ENCODE data around the gene FAN1. TPM values are rescaled to one million over a fixed set of nuclear protein-coding genes. Genes with fewer than 3 reads are reported as not detected.

The FAN1 gene
- total and polyA plus RNA-seq, 2 donors (not counting 1 experiment from before 2014, with no cell fraction given): 10.6 to 21.3 TPM

GRCh38 chr15:30956216-30957124, 52.8 kb downstream of the FAN1 start:
- 92% methylated on average over 4 of the region's 6 CpGs for WGBS (ENCODE audit: insufficient coverage)
- H3K27ac Mint-ChIP-seq: no peak overlapping the region
- POLR2A ChIA-PET: no interaction called here

More at GRCh38 chr15:30956216-30957124, 52.8 kb downstream of the FAN1 start:
- intact Hi-C loops (cut with micrococcal nuclease): no loop called here
- H3K27me3 ChIP-seq (replicated peaks in 1 of 4; ENCODE audit: control extremely low read depth in 1 of 4, control insufficient read depth in 3 of 4, insufficient read depth in 4 of 4, low read length in 3 of 4): no peaks in the 10 kb centered on the region
- no peaks in the 10 kb centered on the region for H3K4me1 ChIP-seq (ENCODE audit: control insufficient read depth in 2 of 2, insufficient read depth in 2 of 2, low read length in 2 of 2)
- no peak for ATAC-seq (ENCODE audit: low read depth)
- no peak overlapping the region for H2AFZ ChIP-seq (ENCODE audit: insufficient read depth, low read depth, low read length, poor library complexity, severe bottlenecking)
- H3K4me2 ChIP-seq (replicated peaks; ENCODE audit: low read depth, low read length, poor library complexity, severe bottlenecking): no peak overlapping the region
- H3K79me2 ChIP-seq (ENCODE audit: control insufficient read depth, insufficient read depth, low read length): peaks cover 5% of the 10 kb centered on the region
- H3K36me3 ChIP-seq (replicated peaks in 1 of 2; ENCODE audit: control extremely low read depth in 1 of 2, control insufficient read depth in 1 of 2, extremely low read depth in 1 of 2, insufficient read depth in 2 of 2, low read length in 1 of 2): peaks cover 23 to 90% of the 10 kb centered on the region in 2 experiments
- CTCF ChIA-PET: interaction anchor here (0.7 to 0.8 kb wide), 2 partner anchors 172 to 173 kb away, joined by 3 to 4 read pairs; no protein-coding TSS in a partner anchor
- no peak overlapping the region for H3K4me3 ChIP-seq (ENCODE audit: control extremely low read depth in 1 of 5, extremely low read depth in 1 of 5, insufficient read depth in 1 of 5, low read depth in 2 of 5, low read length in 4 of 5)
- no peak for DNase-seq
- no peak overlapping the region for H3K4me3 Mint-ChIP-seq
- TF ChIP-seq EZH2 (IDR thresholded peaks at IDR 0.05; ENCODE audit: borderline replicate concordance, insufficient read depth, low read depth, low read length, poor library complexity, severe bottlenecking) (no peak), CTCF (IDR thresholded peaks at IDR 0.05) (no peak)
- H3K4me1 Mint-ChIP-seq: peaks cover 5% of the 10 kb centered on the region
- no peak overlapping the region for H3K9ac ChIP-seq (ENCODE audit: low read length)
- H3K9me3 Mint-ChIP-seq (ENCODE audit: insufficient read depth): no peaks in the 10 kb centered on the region
- H3K27me3 Mint-ChIP-seq: no peaks in the 10 kb centered on the region
- H3K27ac ChIP-seq (ENCODE audit: low read length in 2 of 2): no peak overlapping the region
- peaks cover 59% of the 10 kb centered on the region for H4K20me1 ChIP-seq (ENCODE audit: control insufficient read depth, insufficient read depth, low read length, poor library complexity, severe bottlenecking)
- H3K9me3 ChIP-seq (ENCODE audit: control extremely low read depth in 1 of 3, control insufficient read depth in 2 of 3, insufficient read depth in 1 of 3, low read length in 2 of 3): no peaks in the 10 kb centered on the region

All from B cell (primary cell).